Posterior vena cava (tissue), 2 donors: ENCODE results near the gene GYG2. TPM values are rescaled to one million over a fixed set of nuclear protein-coding genes. Genes with fewer than 3 reads are reported as not detected.
A peak's percentile ranks its signal among the peaks of the same experiment; 100 is the strongest.
"Not testable (repeated sequence)": the region's sequence is repeated elsewhere in the genome, so short reads cannot be mapped to it uniquely, and the experiment has no call there.

Experiments
- DNase-seq: peaks from one replicate; pipeline ENCODE4 v3.0.0-alpha.2; 2020; ENCODE audit warnings: low spot score
- intact Hi-C, 2 donors: fragments of 100-400 bp; cut with DNase I; formaldehyde crosslinking; loops; one replicate each; pipeline versions ENCODE4 v1.14.1 to v1.14.2; 2022 to 2023
- total RNA-seq, 2 donors: library from RNA; stranded (reverse); fragmentation: NEBNext Ultra II Directional; extraction: Animal tissue kit (Norgen Biotek cat#: 25700); gene quantifications; one replicate each; pipeline ENCODE4 v1.2.1, GENCODE V29; 2021
- donor health status: DM: yes; HTN: yes; CAD: no.
- donor health status: DM: yes; HTN: yes; CAD: no.

GYG2 gene
- total RNA-seq, 2 donors from 2014 or later = 1.4 to 2.7 TPM

- intact Hi-C loops = no loop called here
- DNase-seq = no peak
Measured at GRCh38 chrX:2857566-2857965, 28.8 kb downstream of the GYG2 start.

- DNase-seq = no peak
- intact Hi-C loops = no loop called here
Measured at GRCh38 chrX:2859197-2859797, 30.6 kb downstream of the GYG2 start.

GRCh38 chrX:2862404-2862803 lies 33.7 kb downstream of the GYG2 start:
- DNase-seq = no peak
- intact Hi-C loops = no loop called here

GRCh38 chrX:2863646-2864045 lies 34.9 kb downstream of the GYG2 start:
- DNase-seq = no peak
- intact Hi-C loops = no loop called here

GRCh38 chrX:2867206-2867605 lies 38.5 kb downstream of the GYG2 start:
- intact Hi-C loops = no loop called here
- DNase-seq = no peak

GRCh38 chrX:2870650-2871049 lies 41.9 kb downstream of the GYG2 start:
- no peak for DNase-seq
- intact Hi-C loops = no loop called here

GRCh38 chrX:2871831-2872230 lies 43.1 kb downstream of the GYG2 start:
- intact Hi-C loops = no loop called here
- no peak for DNase-seq

GRCh38 chrX:2872671-2873277 lies 44.0 kb downstream of the GYG2 start:
- intact Hi-C loops = no loop called here
- no peak for DNase-seq

GRCh38 chrX:2874222-2875135 lies 45.7 kb downstream of the GYG2 start:
- no peak for DNase-seq
- intact Hi-C loops = no loop called here

- DNase-seq = no peak
- intact Hi-C loops = no loop called here
Measured at GRCh38 chrX:2875136-2875481, 46.4 kb downstream of the GYG2 start.

GRCh38 chrX:2875798-2876399 lies 47.2 kb downstream of the GYG2 start:
- intact Hi-C loops = no loop called here
- DNase-seq = no peak

- intact Hi-C loops = no loop called here
- DNase-seq = no peak
Measured at GRCh38 chrX:2878563-2878962, 49.8 kb downstream of the GYG2 start.

GRCh38 chrX:2879670-2880069 lies 50.9 kb downstream of the GYG2 start:
- DNase-seq = no peak
- intact Hi-C loops = no loop called here

- intact Hi-C loops = no loop called here
- DNase-seq = no peak
Measured at GRCh38 chrX:2883770-2884169, 55.0 kb downstream of the GYG2 start.

- intact Hi-C loops = no loop called here
Measured at GRCh38 chrX:2888309-2888708, 59.6 kb downstream of the GYG2 start.

GRCh38 chrX:2889045-2889605 lies 60.4 kb downstream of the GYG2 start:
- intact Hi-C loops = no loop called here
- DNase-seq = no peak

More at GRCh38 chrX:2888309-2888708, 59.6 kb downstream of the GYG2 start:
- DNase-seq = no peak

- intact Hi-C loops = not testable (repeated sequence)
- DNase-seq = peak; percentile 15
Measured at GRCh38 chrX:2889706-2890490, 61.2 kb downstream of the GYG2 start.

GRCh38 chrX:2890536-2891460 lies 62.1 kb downstream of the GYG2 start:
- DNase-seq = peak; percentile 1
- intact Hi-C loops = not testable (repeated sequence)
